Activated T-helper 1 cell treated with Interleukin-2 at 50 U/mL for 16 hours (primary cell): ENCODE data around the gene MYRF.

Experiments
- DNase-seq: peaks from one replicate; pipeline ENCODE4 v3.0.0-alpha.2; 2020; ENCODE audit warnings: low read depth

Gene MYRF

DNA sequence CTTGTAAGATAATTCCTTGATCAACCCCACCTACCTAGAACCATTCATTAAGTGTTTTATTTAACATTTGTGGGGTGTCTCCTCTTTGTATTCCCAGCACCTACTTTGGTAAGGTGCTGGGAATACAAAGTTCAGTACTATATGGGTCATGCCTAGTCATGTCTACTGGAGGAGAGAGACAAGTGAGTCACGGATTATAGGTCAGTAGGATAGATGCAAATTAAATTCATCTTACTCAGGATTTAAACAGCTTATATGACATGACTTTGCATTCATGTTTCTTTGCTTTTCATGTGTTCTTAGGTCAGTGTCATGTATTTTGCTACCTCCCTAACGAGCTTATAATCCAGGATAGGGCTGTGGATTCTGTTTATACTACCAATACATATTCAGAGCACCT lies 67.7 kb downstream of the MYRF start:
- no peak for DNase-seq

DNA sequence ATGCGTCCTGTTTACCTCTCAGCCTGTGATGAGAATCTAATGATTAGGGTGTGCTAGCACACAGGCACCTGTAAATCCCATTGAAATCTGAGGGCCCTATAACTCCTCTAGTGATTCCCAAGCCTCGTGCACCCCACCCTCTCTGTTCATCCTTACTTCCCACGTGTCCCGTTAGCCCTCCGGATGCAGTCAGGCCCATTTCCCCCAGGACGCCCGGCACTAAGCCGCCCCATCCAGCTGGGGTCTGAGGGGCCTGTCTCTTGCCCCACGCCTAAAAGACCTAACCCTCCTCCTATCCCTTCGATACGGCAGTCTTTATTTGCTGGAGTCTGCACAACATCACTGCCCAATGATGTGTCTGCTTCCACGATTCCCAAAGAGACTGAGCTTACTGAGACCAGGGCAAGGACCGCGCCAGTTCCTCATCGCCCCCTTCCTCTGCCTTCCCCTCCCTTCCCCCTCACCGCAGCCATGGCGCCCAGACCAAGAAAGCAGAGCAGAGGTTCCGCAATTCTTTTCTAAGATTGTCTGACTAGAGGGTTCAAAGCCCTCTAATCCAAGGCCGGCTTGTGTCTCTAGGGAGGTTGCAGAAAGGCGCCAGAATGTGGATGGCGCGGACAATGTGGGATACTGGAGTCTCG lies 74.6 kb downstream of the MYRF start:
- DNase-seq: no peak

- peak; percentile 33 for DNase-seq
Observed at GRCh38 chr11:61827571-61828378, 75.3 kb downstream of the MYRF start, which contains the start of gene FADS2. Gene FADS2, plus strand, starts transcription at chr11:61828300. Its CDS starts 91 bp downstream, at chr11:61828391.

DNA sequence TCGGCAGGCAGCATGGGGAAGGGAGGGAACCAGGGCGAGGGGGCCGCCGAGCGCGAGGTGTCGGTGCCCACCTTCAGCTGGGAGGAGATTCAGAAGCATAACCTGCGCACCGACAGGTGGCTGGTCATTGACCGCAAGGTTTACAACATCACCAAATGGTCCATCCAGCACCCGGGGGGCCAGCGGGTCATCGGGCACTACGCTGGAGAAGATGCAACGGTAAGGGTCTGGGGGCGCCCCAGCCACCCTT lies 75.9 kb downstream of the MYRF start:
- no peak for DNase-seq

GRCh38 chr11:61828629-61829407 lies 76.4 kb downstream of the MYRF start:
- DNase-seq: no peak

GRCh38 chr11:61829806-61830205 lies 77.4 kb downstream of the MYRF start:
- no peak for DNase-seq

DNA sequence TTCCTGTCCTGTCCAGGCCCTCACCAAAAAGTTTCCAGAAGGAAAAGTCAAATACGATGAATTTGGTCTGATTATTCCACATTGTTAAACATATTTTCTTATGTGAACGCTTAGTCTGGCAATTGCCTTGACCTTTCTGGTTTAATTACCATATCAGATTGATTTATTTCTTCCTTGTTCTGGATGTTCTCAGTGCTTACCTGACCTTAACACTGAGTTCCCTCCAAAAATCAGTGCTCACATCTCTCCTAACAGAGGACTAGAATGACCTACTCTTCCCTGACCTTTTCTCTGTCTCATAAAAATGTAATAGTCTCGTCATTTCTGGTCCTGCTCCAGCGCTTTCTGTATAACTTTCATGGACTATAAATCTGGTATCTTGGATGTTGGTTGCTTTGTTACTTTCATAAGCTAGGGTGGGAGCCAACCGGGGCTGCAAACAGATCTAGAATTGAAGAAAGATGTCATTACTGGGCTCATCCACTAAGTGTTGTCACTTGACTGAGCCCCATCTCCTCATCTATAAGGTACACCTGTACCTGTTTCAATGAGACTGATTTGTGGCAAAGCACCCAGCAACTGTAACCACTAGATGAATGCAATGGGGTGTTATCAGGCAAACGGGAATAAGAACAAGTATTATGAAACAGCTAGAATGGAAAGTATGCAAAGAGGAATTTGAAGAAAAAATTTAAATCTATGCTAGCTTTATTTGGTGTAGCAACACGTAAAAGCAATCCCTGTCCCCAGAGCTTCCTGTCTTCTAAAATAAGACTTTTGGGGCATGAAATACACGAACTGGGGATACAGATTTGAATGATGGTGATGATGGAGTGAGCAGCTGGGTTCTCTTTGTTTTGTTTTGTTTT lies 78.0 kb downstream of the MYRF start:
- no peak for DNase-seq

GRCh38 chr11:61832207-61832606 lies 79.8 kb downstream of the MYRF start:
- DNase-seq: no peak

- no peak for DNase-seq
Observed at GRCh38 chr11:61832754-61833153, 80.3 kb downstream of the MYRF start.

- DNase-seq: no peak
Observed at GRCh38 chr11:61833471-61833870, 81.0 kb downstream of the MYRF start.

- no peak for DNase-seq
Observed at GRCh38 chr11:61833926-61834277, 81.5 kb downstream of the MYRF start.

GRCh38 chr11:61834278-61835048 lies 82.0 kb downstream of the MYRF start:
- no peak for DNase-seq

DNA sequence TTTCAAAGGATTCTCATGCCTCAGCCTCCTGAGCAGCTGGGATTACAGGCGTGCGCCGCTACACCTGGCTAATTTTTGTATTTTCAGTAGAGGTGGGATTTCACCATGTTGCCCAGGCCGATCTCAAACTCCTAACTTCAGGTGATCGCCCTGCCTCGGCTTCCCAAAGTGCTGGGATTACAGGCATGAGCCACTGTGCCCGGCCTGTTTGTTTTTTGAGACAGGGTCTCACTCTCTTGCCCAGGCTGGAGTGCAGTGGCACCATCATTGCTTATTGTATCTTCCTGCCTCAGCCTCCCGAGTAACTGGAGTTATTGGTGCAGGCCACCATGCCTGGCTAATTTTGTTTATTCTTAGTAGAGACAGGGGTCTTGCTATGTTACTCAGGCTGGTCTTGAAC lies 83.8 kb downstream of the MYRF start:
- no peak for DNase-seq

GRCh38 chr11:61837411-61838005 lies 85.1 kb downstream of the MYRF start:
- DNase-seq: no peak
